NB4 (cell line): ENCODE data around the gene GPR22.

Source experiments
- MYC ChIP-seq: IDR thresholded peaks from 2 replicates; pipeline ENCODE4 v1.6.1; 2011; ENCODE audit warnings: low read depth, low read length
- POLR2A ChIP-seq: IDR thresholded peaks from 2 replicates; pipeline ENCODE4 v1.6.1; 2011; ENCODE audit warnings: mild to moderate bottlenecking; ENCODE audit not compliant: insufficient read length; ENCODE audit errors: extremely low read depth
- TF ChIP-seq, protein P1 (sequence below): IDR thresholded peaks from one replicate; pipeline ENCODE4 v1.5.1; 2012; ENCODE audit warnings: low read depth, low read length
- TF ChIP-seq, protein P2 (sequence below): IDR thresholded peaks from 2 replicates; pipeline ENCODE4 v1.6.1; 2011; ENCODE audit warnings: low read depth, low read length

DNA sequence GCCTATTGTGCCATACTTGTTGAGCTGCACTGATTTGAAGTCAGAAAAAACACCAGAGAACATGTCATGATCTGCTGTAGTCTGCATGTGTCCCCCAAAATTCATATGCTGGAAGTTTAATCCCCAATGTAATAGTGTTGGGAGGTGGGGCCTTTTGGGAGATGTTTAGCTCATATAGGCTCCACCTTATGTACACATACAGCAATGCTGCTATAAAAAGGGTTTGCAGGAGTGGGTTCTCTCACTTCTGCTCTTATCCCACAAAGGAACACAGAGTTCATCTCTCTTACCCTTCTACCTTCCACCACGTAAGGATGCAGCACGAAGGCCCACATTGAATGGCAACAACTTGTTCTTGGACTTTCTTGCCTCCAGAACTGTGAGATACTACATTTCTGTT is 23.0 kb downstream of the GPR22 start:
- TF ChIP-seq, protein P1, sequence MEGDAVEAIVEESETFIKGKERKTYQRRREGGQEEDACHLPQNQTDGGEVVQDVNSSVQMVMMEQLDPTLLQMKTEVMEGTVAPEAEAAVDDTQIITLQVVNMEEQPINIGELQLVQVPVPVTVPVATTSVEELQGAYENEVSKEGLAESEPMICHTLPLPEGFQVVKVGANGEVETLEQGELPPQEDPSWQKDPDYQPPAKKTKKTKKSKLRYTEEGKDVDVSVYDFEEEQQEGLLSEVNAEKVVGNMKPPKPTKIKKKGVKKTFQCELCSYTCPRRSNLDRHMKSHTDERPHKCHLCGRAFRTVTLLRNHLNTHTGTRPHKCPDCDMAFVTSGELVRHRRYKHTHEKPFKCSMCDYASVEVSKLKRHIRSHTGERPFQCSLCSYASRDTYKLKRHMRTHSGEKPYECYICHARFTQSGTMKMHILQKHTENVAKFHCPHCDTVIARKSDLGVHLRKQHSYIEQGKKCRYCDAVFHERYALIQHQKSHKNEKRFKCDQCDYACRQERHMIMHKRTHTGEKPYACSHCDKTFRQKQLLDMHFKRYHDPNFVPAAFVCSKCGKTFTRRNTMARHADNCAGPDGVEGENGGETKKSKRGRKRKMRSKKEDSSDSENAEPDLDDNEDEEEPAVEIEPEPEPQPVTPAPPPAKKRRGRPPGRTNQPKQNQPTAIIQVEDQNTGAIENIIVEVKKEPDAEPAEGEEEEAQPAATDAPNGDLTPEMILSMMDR, result no peak
- TF ChIP-seq POLR2A (no peak), MYC (no peak)
- TF ChIP-seq, protein P2, sequence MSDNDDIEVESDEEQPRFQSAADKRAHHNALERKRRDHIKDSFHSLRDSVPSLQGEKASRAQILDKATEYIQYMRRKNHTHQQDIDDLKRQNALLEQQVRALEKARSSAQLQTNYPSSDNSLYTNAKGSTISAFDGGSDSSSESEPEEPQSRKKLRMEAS, result no peak
